Lower leg skin (tissue), 3 donors: Measurements from ENCODE around the gene FBXO3.

Experiments
- POLR2A ChIP-seq, 2 donors: fragments of 450-650 bp; IDR thresholded peaks; one replicate each; pipeline ENCODE4 v1.6.1; 2016 to 2017; ENCODE audit warnings: antibody characterized with exemption in 2 of 2, mild to moderate bottlenecking in 1 of 2, moderate library complexity in 1 of 2
- TF ChIP-seq, protein P1 (sequence below), 3 donors: fragments of 450-650 bp; IDR thresholded peaks; one replicate each; pipeline ENCODE4 v1.5.1; 2016; ENCODE audit warnings: antibody characterized with exemption in 3 of 3, mild to moderate bottlenecking in 3 of 3, moderate library complexity in 2 of 3

DNA sequence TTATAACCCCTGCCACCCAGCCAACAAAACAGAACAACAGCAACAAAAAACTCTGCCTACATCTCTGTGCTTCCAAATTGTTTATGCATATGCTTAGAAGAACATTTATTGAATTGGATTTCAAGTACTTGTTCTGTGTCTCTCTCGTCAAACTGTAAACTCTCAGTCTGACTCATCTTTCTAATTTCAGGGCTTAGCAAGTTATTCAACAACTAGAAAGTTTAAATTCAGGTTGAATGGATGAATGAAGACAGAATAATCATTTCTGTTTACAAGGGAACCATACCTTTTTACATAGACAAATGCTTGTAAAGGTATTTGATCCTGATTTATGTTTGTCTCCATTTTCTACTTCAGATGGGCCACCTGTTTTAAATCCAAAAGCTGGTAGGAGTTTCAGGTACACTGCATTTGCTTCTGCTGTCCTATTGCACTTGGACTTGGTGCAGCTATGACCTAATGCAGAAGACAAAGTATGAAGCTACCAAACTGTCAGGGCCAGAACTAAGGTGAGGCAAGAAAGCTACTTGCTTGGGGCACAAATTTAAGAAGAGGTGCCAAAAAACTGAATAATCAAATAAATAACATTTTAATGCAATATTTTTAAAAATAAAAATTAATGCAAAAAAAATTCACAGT lies 1.6 kb upstream of the FBXO3 start:
- TF ChIP-seq, protein P1, sequence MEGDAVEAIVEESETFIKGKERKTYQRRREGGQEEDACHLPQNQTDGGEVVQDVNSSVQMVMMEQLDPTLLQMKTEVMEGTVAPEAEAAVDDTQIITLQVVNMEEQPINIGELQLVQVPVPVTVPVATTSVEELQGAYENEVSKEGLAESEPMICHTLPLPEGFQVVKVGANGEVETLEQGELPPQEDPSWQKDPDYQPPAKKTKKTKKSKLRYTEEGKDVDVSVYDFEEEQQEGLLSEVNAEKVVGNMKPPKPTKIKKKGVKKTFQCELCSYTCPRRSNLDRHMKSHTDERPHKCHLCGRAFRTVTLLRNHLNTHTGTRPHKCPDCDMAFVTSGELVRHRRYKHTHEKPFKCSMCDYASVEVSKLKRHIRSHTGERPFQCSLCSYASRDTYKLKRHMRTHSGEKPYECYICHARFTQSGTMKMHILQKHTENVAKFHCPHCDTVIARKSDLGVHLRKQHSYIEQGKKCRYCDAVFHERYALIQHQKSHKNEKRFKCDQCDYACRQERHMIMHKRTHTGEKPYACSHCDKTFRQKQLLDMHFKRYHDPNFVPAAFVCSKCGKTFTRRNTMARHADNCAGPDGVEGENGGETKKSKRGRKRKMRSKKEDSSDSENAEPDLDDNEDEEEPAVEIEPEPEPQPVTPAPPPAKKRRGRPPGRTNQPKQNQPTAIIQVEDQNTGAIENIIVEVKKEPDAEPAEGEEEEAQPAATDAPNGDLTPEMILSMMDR (IDR thresholded peaks at IDR 0.05), result no peak
- no peak for TF ChIP-seq POLR2A (IDR thresholded peaks at IDR 0.05)
